Activated B cell treated with CpG ODN at 0.5 μM for 24 hours (primary cell): Measurements from ENCODE around the gene CSTF2. TPM values are rescaled to one million over a fixed set of nuclear protein-coding genes. Genes with fewer than 3 reads are reported as not detected.

ENCODE experiments used
- ATAC-seq: fragments of 200-7000 bp; cut with Tn5 transposase; one replicate; pipeline ENCODE4 v1.10.0; 2021; ENCODE audit warnings: low read depth, mild to moderate bottlenecking, moderate library complexity
- CTCF ChIA-PET: fragments of 350-600 bp; sonication (Branson Sonifier 250); formaldehyde crosslinking; loops from one replicate; lab custom pipeline; 2021; ENCODE audit warnings: antibody characterized with exemption; lab: Charles Lee
- POLR2A ChIA-PET: fragments of 350-600 bp; sonication (Branson Sonifier 250); formaldehyde crosslinking; loops from one replicate; lab custom pipeline; 2021; ENCODE audit warnings: antibody characterized with exemption; lab: Charles Lee
- DNase-seq: peaks from one replicate; pipeline ENCODE4 v3.0.0; 2022
- H3K27ac Mint-ChIP-seq: one replicate; pipeline ENCODE4 v1.8.0; 2020; ENCODE audit warnings: mixed read lengths
- H3K27me3 Mint-ChIP-seq: one replicate; pipeline ENCODE4 v1.8.0; 2021; ENCODE audit warnings: mixed read lengths
- H3K36me3 Mint-ChIP-seq: one replicate; pipeline ENCODE4 v1.8.0; 2021; ENCODE audit warnings: low read depth, mixed read lengths
- H3K4me1 Mint-ChIP-seq: one replicate; pipeline ENCODE4 v1.8.0; 2021; ENCODE audit warnings: mixed read lengths
- H3K4me3 Mint-ChIP-seq: one replicate; pipeline ENCODE4 v1.8.0; 2020; ENCODE audit warnings: mild to moderate bottlenecking, mixed read lengths
- H3K9me3 Mint-ChIP-seq: one replicate; pipeline ENCODE4 v1.8.0; 2020; ENCODE audit warnings: mixed read lengths
- intact Hi-C: fragments of 100-400 bp; cut with micrococcal nuclease; formaldehyde crosslinking; loops from one replicate; pipeline ENCODE4 v1.15.1; 2024
- total RNA-seq: library from RNA; stranded (reverse); gene quantifications from 2 replicates; pipeline ENCODE4 v1.2.3, GENCODE V29; 2022
- TF ChIP-seq, protein P1 (sequence below): fragments of 200-600 bp; IDR thresholded peaks from one replicate; pipeline ENCODE4 v1.8.0; 2022; ENCODE audit warnings: antibody characterized with exemption, mild to moderate bottlenecking

Gene CSTF2
- total RNA-seq, 1 donor from 2014 or later, result 27.7 TPM

DNA sequence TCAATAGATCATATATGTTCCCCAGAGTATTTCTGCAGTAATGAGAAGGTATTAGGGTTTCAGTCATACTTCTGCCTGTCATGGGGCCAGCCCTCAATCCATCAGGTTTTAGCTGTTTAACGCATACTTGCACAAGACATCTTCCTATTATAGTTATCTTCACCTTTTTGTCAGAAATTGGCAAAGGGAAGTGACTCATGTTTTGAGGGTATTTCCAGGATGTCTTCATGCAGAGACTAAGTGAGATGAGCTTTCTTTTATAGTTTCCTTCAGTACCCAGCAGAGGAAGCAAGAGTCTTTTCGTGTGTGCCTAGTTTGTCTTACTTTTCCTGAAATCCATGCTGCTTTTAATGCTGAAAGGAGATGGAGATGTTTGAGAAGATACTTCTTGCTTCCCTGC lies 9.5 kb downstream of the CSTF2 start:
- Mint-ChIP-seq H3K27me3 (no peaks in the 10 kb centered on the region), H3K27ac (peak overlapping the region; percentile 88), H3K9me3 (no peaks in the 10 kb centered on the region), H3K4me3 (peak overlapping the region; percentile 53), H3K4me1 (peaks cover 11% of the 10 kb centered on the region), H3K36me3 (peaks cover 68% of the 10 kb centered on the region)
- POLR2A ChIA-PET, result interaction anchor here (1.3 to 2.2 kb wide), 2 partner anchors 9 to 99 kb away, joined by 4 to 17 read pairs; partner anchors contain the start of genes CSTF2 and XKRX
- no peak for DNase-seq
- ATAC-seq, result peak; percentile 88
- TF ChIP-seq, protein P1, sequence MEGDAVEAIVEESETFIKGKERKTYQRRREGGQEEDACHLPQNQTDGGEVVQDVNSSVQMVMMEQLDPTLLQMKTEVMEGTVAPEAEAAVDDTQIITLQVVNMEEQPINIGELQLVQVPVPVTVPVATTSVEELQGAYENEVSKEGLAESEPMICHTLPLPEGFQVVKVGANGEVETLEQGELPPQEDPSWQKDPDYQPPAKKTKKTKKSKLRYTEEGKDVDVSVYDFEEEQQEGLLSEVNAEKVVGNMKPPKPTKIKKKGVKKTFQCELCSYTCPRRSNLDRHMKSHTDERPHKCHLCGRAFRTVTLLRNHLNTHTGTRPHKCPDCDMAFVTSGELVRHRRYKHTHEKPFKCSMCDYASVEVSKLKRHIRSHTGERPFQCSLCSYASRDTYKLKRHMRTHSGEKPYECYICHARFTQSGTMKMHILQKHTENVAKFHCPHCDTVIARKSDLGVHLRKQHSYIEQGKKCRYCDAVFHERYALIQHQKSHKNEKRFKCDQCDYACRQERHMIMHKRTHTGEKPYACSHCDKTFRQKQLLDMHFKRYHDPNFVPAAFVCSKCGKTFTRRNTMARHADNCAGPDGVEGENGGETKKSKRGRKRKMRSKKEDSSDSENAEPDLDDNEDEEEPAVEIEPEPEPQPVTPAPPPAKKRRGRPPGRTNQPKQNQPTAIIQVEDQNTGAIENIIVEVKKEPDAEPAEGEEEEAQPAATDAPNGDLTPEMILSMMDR, result no peak
- CTCF ChIA-PET, result interaction anchor here (0.6 to 1.2 kb wide), 3 partner anchors 10 to 457 kb away, joined by 3 read pairs; partner anchors contain the start of gene CSTF2
- intact Hi-C loops, result loop anchor here (1.0 to 10.0 kb wide), 3 partner anchors 9 to 575 kb away; partner anchors contain the start of genes CSTF2, GLA, HNRNPH2 and XKRX

DNA sequence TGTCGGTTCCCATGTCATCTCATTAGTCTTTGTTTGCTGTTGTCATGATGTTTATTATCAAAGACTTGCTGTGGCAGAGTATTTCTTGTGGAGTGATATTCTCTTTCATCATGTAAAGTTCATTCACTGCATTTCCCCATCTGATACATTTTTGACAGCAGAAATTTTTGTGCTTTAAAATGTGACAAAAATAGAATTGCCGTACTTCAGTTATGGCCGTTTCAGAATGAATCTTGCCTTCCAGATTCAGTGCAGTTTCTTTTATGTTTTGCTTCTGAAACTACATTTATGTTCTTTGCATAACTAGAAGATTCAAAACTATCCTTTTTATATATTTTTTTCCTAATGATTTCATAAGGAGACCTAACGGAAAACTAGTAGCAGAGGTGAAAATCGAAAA lies 10.0 kb downstream of the CSTF2 start:
- Mint-ChIP-seq H3K9me3 (no peaks in the 10 kb centered on the region), H3K4me1 (peaks cover 11% of the 10 kb centered on the region), H3K4me3 (peak overlapping the region; percentile 53), H3K27me3 (no peaks in the 10 kb centered on the region), H3K36me3 (peaks cover 65% of the 10 kb centered on the region), H3K27ac (peak overlapping the region; percentile 88)
- no peak for DNase-seq
- ATAC-seq, result no peak
- CTCF ChIA-PET, result interaction anchor here (0.6 to 1.2 kb wide), 3 partner anchors 10 to 457 kb away, joined by 3 read pairs; partner anchors contain the start of gene CSTF2
- intact Hi-C loops, result no loop called here
- TF ChIP-seq, protein P1, result no peak
- POLR2A ChIA-PET, result interaction anchor here (1.3 to 2.2 kb wide), 2 partner anchors 10 to 99 kb away, joined by 4 to 17 read pairs; partner anchors contain the start of genes CSTF2 and XKRX

- Mint-ChIP-seq H3K27me3 (no peaks in the 10 kb centered on the region), H3K27ac (peak overlapping the region; percentile 88), H3K9me3 (no peaks in the 10 kb centered on the region), H3K36me3 (peaks cover 65% of the 10 kb centered on the region), H3K4me1 (peaks cover 11% of the 10 kb centered on the region), H3K4me3 (peak overlapping the region; percentile 56)
- intact Hi-C loops, result no loop called here
- POLR2A ChIA-PET, result interaction anchor here (1.0 to 2.2 kb wide), 3 partner anchors 10 to 1101 kb away, joined by 3 to 17 read pairs (median 4); partner anchors contain the start of genes CSTF2, XKRX and ZMAT1
- CTCF ChIA-PET, result interaction anchor here (1.2 kb wide), 1 partner anchor 62 kb away, joined by 3 read pairs; no protein-coding TSS in a partner anchor
- ATAC-seq (no peak), DNase-seq (no peak)
- TF ChIP-seq, protein P1, result no peak
These were observed 10.4 kb downstream of the CSTF2 start for GRCh38 chrX:100830547-100830946.

- DNase-seq (no peak), ATAC-seq (no peak)
- ChIA-PET POLR2A (interaction anchor here (1.0 kb wide), 1 partner anchor 1101 kb away, joined by 3 read pairs; the partner anchor contains the start of gene ZMAT1), CTCF (no interaction called here)
- TF ChIP-seq, protein P1, result no peak
- Mint-ChIP-seq H3K4me3 (no peak overlapping the region), H3K4me1 (peaks cover 11% of the 10 kb centered on the region), H3K36me3 (peaks cover 62% of the 10 kb centered on the region), H3K27ac (peak overlapping the region; percentile 88), H3K27me3 (no peaks in the 10 kb centered on the region), H3K9me3 (no peaks in the 10 kb centered on the region)
- intact Hi-C loops, result no loop called here
These were observed 11.2 kb downstream of the CSTF2 start for GRCh38 chrX:100831219-100831946.

- ATAC-seq (no peak), DNase-seq (no peak)
- TF ChIP-seq, protein P1, result no peak
- ChIA-PET CTCF (no interaction called here), POLR2A (no interaction called here)
- Mint-ChIP-seq H3K27me3 (no peaks in the 10 kb centered on the region), H3K36me3 (no peaks in the 10 kb centered on the region), H3K27ac (no peak overlapping the region), H3K9me3 (no peaks in the 10 kb centered on the region), H3K4me1 (peaks cover 7% of the 10 kb centered on the region), H3K4me3 (no peak overlapping the region)
- intact Hi-C loops, result no loop called here
These were observed 30.1 kb downstream of the CSTF2 start for GRCh38 chrX:100850317-100850716.
